Activated T-cell treated with anti-CD3 and anti-CD28 coated beads, Interleukin-2, amount 50 U/mL, for 24 hours (primary cell): ENCODE measurements around the gene DIS3L2.

Source experiments
- DNase-seq: peaks from one replicate; pipeline ENCODE4 v3.0.0-alpha.2; 2020
- H3K27ac Mint-ChIP-seq: 2 replicates; pipeline ENCODE4 v1.8.0; 2020; ENCODE audit warnings: mild to moderate bottlenecking, mixed read lengths
- H3K27me3 Mint-ChIP-seq: 2 replicates; pipeline ENCODE4 v1.8.0; 2020; ENCODE audit warnings: mixed read lengths
- H3K36me3 Mint-ChIP-seq: 2 replicates; pipeline ENCODE4 v1.8.0; 2020; ENCODE audit warnings: low read depth, mixed read lengths
- H3K4me1 Mint-ChIP-seq: 2 replicates; pipeline ENCODE4 v1.8.0; 2020; ENCODE audit warnings: low read depth, mixed read lengths
- H3K4me3 Mint-ChIP-seq: 2 replicates; pipeline ENCODE4 v1.8.0; 2020; ENCODE audit warnings: mild to moderate bottlenecking, moderate library complexity, mixed read lengths
- H3K9me3 Mint-ChIP-seq: 2 replicates; pipeline ENCODE4 v1.8.0; 2020; ENCODE audit warnings: mixed read lengths

DIS3L2 gene

DNA sequence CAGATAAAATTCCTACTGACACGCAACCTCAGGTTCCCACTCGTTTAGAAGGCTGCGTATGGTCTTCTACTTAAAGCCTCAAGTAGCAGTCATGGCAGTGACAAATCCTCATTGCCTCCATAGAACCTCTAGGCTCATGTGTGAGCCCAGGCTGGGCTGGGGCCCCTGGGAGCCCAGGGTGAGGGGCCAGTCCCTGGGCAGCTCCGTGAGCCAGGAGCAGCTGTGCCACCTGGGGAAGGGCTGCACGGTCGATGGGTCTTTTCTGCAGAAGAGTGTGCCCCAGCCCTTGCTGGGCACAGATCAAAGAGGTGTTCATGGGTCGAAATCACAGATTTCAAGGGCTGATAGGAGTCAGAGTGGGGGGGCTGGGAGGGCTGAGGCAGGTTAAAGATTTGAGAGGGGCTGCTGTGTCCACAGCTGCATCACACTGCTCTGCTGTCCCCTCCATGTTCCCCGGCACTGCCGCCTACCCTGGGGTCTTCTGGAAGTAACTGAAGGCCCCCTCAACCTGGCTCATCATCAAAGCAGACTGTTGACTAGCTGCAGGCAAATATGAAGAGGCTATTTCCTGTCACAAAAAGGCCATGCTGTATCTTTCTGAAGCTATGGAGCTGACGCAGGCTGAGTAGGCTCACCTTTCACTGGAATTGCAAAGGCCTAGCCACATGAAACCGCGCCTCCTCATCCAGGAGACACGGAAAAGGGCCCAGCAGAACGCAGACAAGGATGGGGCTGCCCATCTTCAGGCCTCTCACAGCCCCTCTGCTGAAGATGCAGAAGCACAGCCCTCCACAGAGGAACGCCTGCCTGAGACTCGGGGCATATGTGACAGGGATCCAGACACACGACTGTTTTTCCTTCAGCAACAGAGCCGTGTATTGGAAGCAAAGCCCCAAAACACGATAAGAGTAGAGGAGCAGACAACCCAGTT, 381.4 kb downstream of the DIS3L2 start:
- H3K27me3 Mint-ChIP-seq: peaks cover 6% of the 10 kb centered on the region
- H3K9me3 Mint-ChIP-seq: no peaks in the 10 kb centered on the region
- DNase-seq: no peak
- H3K4me1 Mint-ChIP-seq: peaks cover 2% of the 10 kb centered on the region
- no peak overlapping the region for H3K4me3 Mint-ChIP-seq
- H3K36me3 Mint-ChIP-seq: no peaks in the 10 kb centered on the region
- H3K27ac Mint-ChIP-seq: no peak overlapping the region

GRCh38 chr2:232343821-232344220, 382.3 kb downstream of the DIS3L2 start:
- H3K4me1 Mint-ChIP-seq: peaks cover 2% of the 10 kb centered on the region
- no peaks in the 10 kb centered on the region for H3K36me3 Mint-ChIP-seq
- H3K27me3 Mint-ChIP-seq: peaks cover 10% of the 10 kb centered on the region
- no peak overlapping the region for H3K4me3 Mint-ChIP-seq
- no peak overlapping the region for H3K27ac Mint-ChIP-seq
- no peaks in the 10 kb centered on the region for H3K9me3 Mint-ChIP-seq
- no peak for DNase-seq

GRCh38 chr2:232345251-232345650, 383.7 kb downstream of the DIS3L2 start:
- H3K4me3 Mint-ChIP-seq: no peak overlapping the region
- no peak for DNase-seq
- H3K27ac Mint-ChIP-seq: no peak overlapping the region
- H3K27me3 Mint-ChIP-seq: peaks cover 18% of the 10 kb centered on the region
- peaks cover 2% of the 10 kb centered on the region for H3K4me1 Mint-ChIP-seq
- H3K9me3 Mint-ChIP-seq: no peaks in the 10 kb centered on the region
- H3K36me3 Mint-ChIP-seq: no peaks in the 10 kb centered on the region

DNA sequence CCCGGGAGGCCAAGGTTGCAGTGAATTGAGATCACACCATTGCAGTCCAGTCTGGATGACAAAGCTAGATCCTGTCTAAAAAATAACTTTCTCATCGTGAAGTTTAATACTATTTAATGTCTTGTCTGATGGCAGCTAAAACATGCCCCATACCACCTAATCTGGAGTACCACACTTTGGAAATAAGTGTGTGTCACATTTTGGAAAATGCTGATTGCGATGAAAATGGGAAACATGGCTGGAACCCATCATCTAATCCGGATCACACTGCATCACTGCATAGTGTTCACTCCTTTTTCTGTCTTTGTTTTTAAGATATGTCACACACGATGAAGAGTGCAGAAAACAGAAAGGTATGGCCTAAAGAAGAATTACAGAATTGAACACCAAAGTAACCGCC, 385.9 kb downstream of the DIS3L2 start:
- Mint-ChIP-seq H3K4me1 (peaks cover 10% of the 10 kb centered on the region), H3K9me3 (no peaks in the 10 kb centered on the region), H3K4me3 (no peak overlapping the region), H3K27me3 (peaks cover 31% of the 10 kb centered on the region), H3K36me3 (no peaks in the 10 kb centered on the region), H3K27ac (no peak overlapping the region)
- no peak for DNase-seq

DNA sequence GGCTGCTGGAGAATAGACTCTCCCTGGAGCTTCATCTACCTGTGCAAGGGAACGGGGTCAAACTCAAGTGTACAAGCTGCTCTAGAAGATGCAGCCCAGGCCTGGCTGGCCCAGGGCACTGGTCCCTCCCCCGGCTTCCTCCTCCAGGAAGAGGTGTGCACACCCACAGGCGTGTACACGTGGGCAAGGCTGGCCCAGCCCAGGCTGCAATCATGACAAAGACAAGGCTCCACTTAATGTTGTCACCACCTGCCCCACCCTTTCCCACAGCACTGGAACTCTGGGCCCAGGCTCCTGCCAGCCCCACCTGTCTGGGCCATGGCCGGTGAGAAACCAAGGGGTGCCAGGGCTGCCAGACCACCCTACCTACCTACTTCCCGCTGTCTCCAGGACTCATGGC, 387.4 kb downstream of the DIS3L2 start:
- H3K4me3 Mint-ChIP-seq: no peak overlapping the region
- H3K9me3 Mint-ChIP-seq: no peaks in the 10 kb centered on the region
- DNase-seq: peak; percentile 30
- H3K27ac Mint-ChIP-seq: no peak overlapping the region
- H3K27me3 Mint-ChIP-seq: peaks cover 44% of the 10 kb centered on the region
- H3K4me1 Mint-ChIP-seq: peaks cover 8% of the 10 kb centered on the region
- no peaks in the 10 kb centered on the region for H3K36me3 Mint-ChIP-seq

DNA sequence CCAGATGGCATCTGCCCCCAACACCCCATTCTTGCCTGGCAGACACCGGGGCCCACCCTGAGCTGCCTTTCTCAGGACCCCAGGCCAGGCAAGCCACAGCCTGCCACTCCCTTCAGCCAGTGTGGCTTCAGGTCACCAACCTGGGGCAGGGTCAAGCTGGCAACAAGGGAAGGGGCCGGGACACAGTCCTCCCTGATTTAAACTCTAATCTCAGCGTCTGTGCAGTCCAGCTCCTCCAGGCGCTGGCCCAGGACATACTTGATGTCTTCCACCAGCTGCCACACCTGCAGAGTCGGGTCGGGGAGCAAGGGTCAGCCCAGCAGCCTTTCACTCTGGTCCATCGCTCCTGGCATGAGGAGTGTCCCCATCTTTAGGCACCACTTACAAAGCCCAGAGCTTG, 388.0 kb downstream of the DIS3L2 start:
- Mint-ChIP-seq H3K27me3 (peaks cover 49% of the 10 kb centered on the region), H3K4me1 (peaks cover 8% of the 10 kb centered on the region), H3K9me3 (no peaks in the 10 kb centered on the region), H3K36me3 (no peaks in the 10 kb centered on the region), H3K4me3 (no peak overlapping the region), H3K27ac (no peak overlapping the region)
- DNase-seq: peak; percentile 23

DNA sequence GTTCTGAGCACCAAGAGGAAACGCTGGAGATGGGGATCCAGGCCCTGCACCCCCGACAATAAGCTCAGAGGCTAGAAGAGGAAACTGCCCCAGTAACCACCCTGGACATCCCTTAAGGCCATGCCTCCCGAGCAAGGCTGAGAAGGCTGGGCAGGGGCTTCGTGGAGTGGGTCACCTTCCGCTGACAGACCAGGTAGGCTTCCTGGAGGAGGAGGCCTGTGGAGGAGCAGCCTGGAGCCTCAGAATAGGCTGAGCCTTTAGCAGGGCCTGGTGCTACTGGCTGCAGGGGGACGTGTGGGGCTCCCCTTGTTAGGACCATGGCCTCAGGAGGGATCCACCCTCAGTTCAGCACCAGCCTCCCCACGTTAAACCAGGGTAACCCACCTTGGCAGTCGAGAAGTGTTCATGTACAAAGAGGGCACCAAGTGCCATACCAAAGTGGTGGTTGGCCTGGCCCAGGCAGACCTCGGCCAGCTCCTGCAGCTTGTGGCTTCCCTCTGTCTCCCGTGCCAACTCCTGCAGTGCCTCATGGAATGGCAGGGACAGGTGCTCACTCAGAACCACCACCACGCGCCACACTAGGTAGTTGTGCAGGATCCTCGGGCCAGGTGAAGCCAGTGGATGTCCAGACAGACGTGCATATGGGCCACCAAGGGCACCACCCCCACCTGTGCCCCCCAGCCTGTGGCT, 388.6 kb downstream of the DIS3L2 start:
- Mint-ChIP-seq H3K27ac (no peak overlapping the region), H3K27me3 (peaks cover 53% of the 10 kb centered on the region), H3K4me1 (peaks cover 8% of the 10 kb centered on the region), H3K9me3 (no peaks in the 10 kb centered on the region), H3K4me3 (no peak overlapping the region), H3K36me3 (no peaks in the 10 kb centered on the region)
- DNase-seq: peak; percentile 22

- DNase-seq: peak; percentile 38
- no peaks in the 10 kb centered on the region for H3K9me3 Mint-ChIP-seq
- no peak overlapping the region for H3K4me3 Mint-ChIP-seq
- peaks cover 8% of the 10 kb centered on the region for H3K4me1 Mint-ChIP-seq
- H3K27ac Mint-ChIP-seq: no peak overlapping the region
- H3K27me3 Mint-ChIP-seq: peaks cover 57% of the 10 kb centered on the region
- no peaks in the 10 kb centered on the region for H3K36me3 Mint-ChIP-seq
These were observed 389.5 kb downstream of the DIS3L2 start for GRCh38 chr2:232350804-232351685.

- no peak overlapping the region for H3K27ac Mint-ChIP-seq
- no peaks in the 10 kb centered on the region for H3K9me3 Mint-ChIP-seq
- H3K36me3 Mint-ChIP-seq: no peaks in the 10 kb centered on the region
- peaks cover 59% of the 10 kb centered on the region for H3K27me3 Mint-ChIP-seq
- peak; percentile 34 for DNase-seq
- peaks cover 8% of the 10 kb centered on the region for H3K4me1 Mint-ChIP-seq
- H3K4me3 Mint-ChIP-seq: peak overlapping the region; percentile 27
These were observed 390.4 kb downstream of the DIS3L2 start for GRCh38 chr2:232351686-232352510.

DNA sequence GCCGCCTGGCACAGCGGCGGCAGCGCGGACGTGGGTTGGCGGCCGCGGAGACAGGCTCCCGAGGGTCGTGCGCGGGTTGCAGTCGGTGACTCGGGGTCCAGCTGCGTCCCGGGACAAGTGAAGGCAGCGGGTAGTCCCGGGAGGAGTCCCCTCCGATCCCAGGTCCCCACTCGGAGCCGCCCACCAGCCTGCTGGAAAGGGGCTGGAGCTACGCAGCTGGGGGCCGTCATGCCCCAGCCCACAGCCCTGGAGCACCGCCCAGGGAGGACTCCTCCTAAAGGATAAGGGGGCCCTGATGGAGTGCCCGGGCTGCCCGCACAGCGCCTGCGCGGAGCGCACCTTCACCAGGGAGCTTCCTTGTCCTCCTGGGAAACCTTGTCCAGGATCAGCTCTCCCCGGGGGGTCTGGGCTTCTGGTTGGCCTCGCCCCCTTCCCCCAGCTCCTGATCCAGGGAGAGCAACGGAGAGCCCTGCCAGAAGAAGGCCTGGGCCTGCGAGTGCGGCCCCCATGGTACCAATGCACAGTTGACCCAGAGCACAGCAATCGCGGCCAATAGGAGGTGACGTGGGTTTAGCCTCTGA, 391.1 kb downstream of the DIS3L2 start:
- Mint-ChIP-seq H3K27ac (no peak overlapping the region), H3K4me1 (peaks cover 8% of the 10 kb centered on the region), H3K4me3 (no peak overlapping the region), H3K36me3 (no peaks in the 10 kb centered on the region), H3K27me3 (peaks cover 54% of the 10 kb centered on the region), H3K9me3 (no peaks in the 10 kb centered on the region)
- peak; percentile 21 for DNase-seq

- peak; percentile 21 for DNase-seq
- Mint-ChIP-seq H3K4me1 (peaks cover 8% of the 10 kb centered on the region), H3K4me3 (no peak overlapping the region), H3K9me3 (no peaks in the 10 kb centered on the region), H3K27ac (no peak overlapping the region), H3K27me3 (peaks cover 54% of the 10 kb centered on the region), H3K36me3 (no peaks in the 10 kb centered on the region)
These were observed 391.6 kb downstream of the DIS3L2 start for GRCh38 chr2:232353096-232353495.

GRCh38 chr2:232353660-232354059, 392.1 kb downstream of the DIS3L2 start:
- no peak for DNase-seq
- peaks cover 51% of the 10 kb centered on the region for H3K27me3 Mint-ChIP-seq
- H3K9me3 Mint-ChIP-seq: no peaks in the 10 kb centered on the region
- H3K4me3 Mint-ChIP-seq: no peak overlapping the region
- H3K36me3 Mint-ChIP-seq: no peaks in the 10 kb centered on the region
- peaks cover 8% of the 10 kb centered on the region for H3K4me1 Mint-ChIP-seq
- no peak overlapping the region for H3K27ac Mint-ChIP-seq

DNA sequence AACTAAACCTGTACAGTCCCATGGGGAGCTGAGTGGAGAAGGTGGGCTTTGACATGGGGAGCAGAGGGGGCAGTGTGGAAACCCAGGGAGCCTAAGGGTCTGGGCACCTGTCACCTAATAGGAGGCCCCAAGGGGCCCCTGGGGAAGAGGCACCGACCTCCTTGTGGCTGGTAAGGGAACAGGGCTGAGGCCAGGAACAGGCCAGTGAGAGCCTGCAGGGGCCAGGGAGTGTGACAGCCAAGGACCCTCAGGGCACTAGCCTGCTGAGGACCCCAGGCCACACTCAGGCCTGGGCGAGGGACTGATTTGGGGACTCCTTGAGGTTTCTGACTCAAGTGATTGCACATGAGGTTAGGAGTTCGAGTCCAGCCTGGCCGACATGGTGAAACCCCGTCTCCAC, 392.6 kb downstream of the DIS3L2 start:
- H3K27ac Mint-ChIP-seq: no peak overlapping the region
- no peak overlapping the region for H3K4me3 Mint-ChIP-seq
- DNase-seq: peak; percentile 20
- peaks cover 8% of the 10 kb centered on the region for H3K4me1 Mint-ChIP-seq
- H3K9me3 Mint-ChIP-seq: no peaks in the 10 kb centered on the region
- no peaks in the 10 kb centered on the region for H3K36me3 Mint-ChIP-seq
- H3K27me3 Mint-ChIP-seq: peaks cover 51% of the 10 kb centered on the region
